HT1080 (cell line): ENCODE measurements around the gene COX6A1. TPM values are rescaled to one million over a fixed set of nuclear protein-coding genes. Genes with fewer than 3 reads are reported as not detected.
A peak's percentile ranks its signal among the peaks of the same experiment; 100 is the strongest.

Experiments used
- DNase-seq: peaks from one replicate; pipeline ENCODE4 v3.0.0-alpha.2; 2015; ENCODE audit warnings: low read depth
- polyA plus RNA-seq, 2 experiments: library from polyadenylated mRNA; depleted of rRNA; stranded (reverse); fragments of >200 nt; gene quantifications; 2 replicates each; pipeline ENCODE4 v1.2.3, GENCODE V29; 2015
- total RNA-seq: library from RNA; depleted of rRNA; stranded (reverse); fragments of >200 nt; shearing (Covaris generic); gene quantifications from 2 replicates; pipeline ENCODE4 v1.2.3, GENCODE V29; 2014; rRNA removed

Gene COX6A1
- total RNA-seq, result 740 and 780 TPM in 2 replicates
- polyA plus RNA-seq (2015; cell fraction: cytosol; rRNA removed), result 396 and 417 TPM in 2 replicates
- polyA plus RNA-seq (2015; cell fraction: nucleus; rRNA removed), result 331 and 351 TPM in 2 replicates

GRCh38 chr12:120437735-120438494, at the start of gene COX6A1:
COX6A1 (plus strand) TSS chr12:120438113; CDS start chr12:120438127, 14 bp downstream.
- peak; percentile 95 for DNase-seq

- no peak for DNase-seq
Observed at GRCh38 chr12:120388691-120389481, 49.0 kb upstream of the COX6A1 start.

- no peak for DNase-seq
Observed at GRCh38 chr12:120390540-120391120, 47.3 kb upstream of the COX6A1 start.

- DNase-seq, result no peak
Observed at GRCh38 chr12:120394483-120395367, 43.2 kb upstream of the COX6A1 start.

GRCh38 chr12:120397824-120398540, 39.9 kb upstream of the COX6A1 start:
- DNase-seq, result no peak

- DNase-seq, result peak; percentile 27
Observed at GRCh38 chr12:120399531-120399930, 38.4 kb upstream of the COX6A1 start.

- no peak for DNase-seq
Observed at GRCh38 chr12:120402217-120402616, 35.7 kb upstream of the COX6A1 start.

GRCh38 chr12:120403869-120404268, 34.0 kb upstream of the COX6A1 start:
- no peak for DNase-seq

GRCh38 chr12:120404271-120404670, 33.6 kb upstream of the COX6A1 start:
- DNase-seq, result peak; percentile 11

GRCh38 chr12:120406069-120406468, 31.8 kb upstream of the COX6A1 start:
- DNase-seq, result no peak

- no peak for DNase-seq
Observed at GRCh38 chr12:120406553-120406952, 31.4 kb upstream of the COX6A1 start.

- DNase-seq, result no peak
Observed at GRCh38 chr12:120408771-120409170, 29.1 kb upstream of the COX6A1 start.

GRCh38 chr12:120412421-120412820, 25.5 kb upstream of the COX6A1 start:
- no peak for DNase-seq

GRCh38 chr12:120413901-120414695, 23.8 kb upstream of the COX6A1 start:
- no peak for DNase-seq

- DNase-seq, result no peak
Observed at GRCh38 chr12:120416490-120417216, 21.3 kb upstream of the COX6A1 start.

- no peak for DNase-seq
Observed at GRCh38 chr12:120417917-120418580, 19.9 kb upstream of the COX6A1 start.

- no peak for DNase-seq
Observed at GRCh38 chr12:120421701-120422100, 16.2 kb upstream of the COX6A1 start.

GRCh38 chr12:120422892-120423456, 14.9 kb upstream of the COX6A1 start:
- no peak for DNase-seq
